ENCODE data around the gene TMEM170A.
"Not testable (repeated sequence)": the region's sequence is repeated elsewhere in the genome, so short reads cannot be mapped to it uniquely, and the experiment has no call there.

Gene TMEM170A

GRCh38 chr16:75481475-75481874 is 17.0 kb upstream of the TMEM170A start:
- no peak for DNase-seq (ENCODE audit: low read depth in 2 of 2)

- DNase-seq (ENCODE audit: low read depth in 2 of 2), result no peak
Observed at GRCh38 chr16:75479421-75479990, 15.0 kb upstream of the TMEM170A start.

- DNase-seq (ENCODE audit: low read depth in 2 of 2), result no peak
Observed at GRCh38 chr16:75478480-75479345, 14.2 kb upstream of the TMEM170A start.

- DNase-seq (ENCODE audit: low read depth in 2 of 2), result no peak
Observed at GRCh38 chr16:75477680-75478473, 13.4 kb upstream of the TMEM170A start.

- no peak for DNase-seq (ENCODE audit: low read depth in 2 of 2)
Observed at GRCh38 chr16:75476817-75477216, 12.3 kb upstream of the TMEM170A start.

GRCh38 chr16:75475420-75475847 is 10.9 kb upstream of the TMEM170A start:
- DNase-seq (ENCODE audit: low read depth in 2 of 2), result no peak

- no peak for DNase-seq (ENCODE audit: low read depth in 2 of 2)
Observed at GRCh38 chr16:75472908-75473877, 8.7 kb upstream of the TMEM170A start.

GRCh38 chr16:75471723-75472633 is 7.5 kb upstream of the TMEM170A start:
- DNase-seq (ENCODE audit: low read depth in 2 of 2), result peak in 1 of 2 donors; percentile 8

- DNase-seq (ENCODE audit: low read depth in 2 of 2), result no peak
Observed at GRCh38 chr16:75466760-75467159, 2.3 kb upstream of the TMEM170A start.

GRCh38 chr16:75463389-75464121 is 934 bp downstream of the TMEM170A start:
- DNase-seq (ENCODE audit: low read depth in 2 of 2), result peak; percentile 3 to 17

GRCh38 chr16:75462806-75463205 is 1.7 kb downstream of the TMEM170A start:
- no peak for DNase-seq (ENCODE audit: low read depth in 2 of 2)

- no peak for DNase-seq (ENCODE audit: low read depth in 2 of 2)
Observed at GRCh38 chr16:75461575-75461974, 2.9 kb downstream of the TMEM170A start.

GRCh38 chr16:75460446-75460845 is 4.0 kb downstream of the TMEM170A start:
- DNase-seq (ENCODE audit: low read depth in 2 of 2), result no peak

- DNase-seq (ENCODE audit: low read depth in 2 of 2), result no peak
Observed at GRCh38 chr16:75459691-75460090, 4.8 kb downstream of the TMEM170A start.

- no peak for DNase-seq (ENCODE audit: low read depth in 2 of 2)
Observed at GRCh38 chr16:75458439-75458838, 6.0 kb downstream of the TMEM170A start.

GRCh38 chr16:75458029-75458428 is 6.5 kb downstream of the TMEM170A start:
- DNase-seq (ENCODE audit: low read depth in 2 of 2), result no peak

- DNase-seq (ENCODE audit: low read depth in 2 of 2), result no peak
Observed at GRCh38 chr16:75457485-75458021, 6.9 kb downstream of the TMEM170A start.

- no peak for DNase-seq (ENCODE audit: low read depth in 2 of 2)
Observed at GRCh38 chr16:75456971-75457370, 7.5 kb downstream of the TMEM170A start.

GRCh38 chr16:75456486-75456885 is 8.0 kb downstream of the TMEM170A start:
- not testable (repeated sequence) for DNase-seq (ENCODE audit: low read depth in 2 of 2)
